HEK293 (cell line): ENCODE results near the gene CLCN1.

ENCODE experiments used
- CTCF ChIA-PET: fragments of 350-600 bp; formaldehyde crosslinking; extraction: SDS; loops from one replicate; lab custom pipeline; 2021; ENCODE audit warnings: antibody characterized with exemption; lab: Yijun Ruan, JAX
- POLR2A ChIA-PET: fragments of 300-600 bp; formaldehyde crosslinking; extraction: SDS; loops from one replicate; lab custom pipeline; 2020; ENCODE audit warnings: antibody characterized with exemption, inconsistent platforms; lab: Yijun Ruan, JAX
- H3K27ac ChIP-seq: fragments of 200-500 bp; sonication (Bioruptor generic); 2 replicates; pipeline ENCODE4 v1.5.1; 2014; ENCODE audit warnings: low read depth, low read length, control low read depth, inconsistent platforms; ENCODE audit errors: extremely low read depth
- H3K36me3 ChIP-seq, 2 experiments: fragments of 200-500 bp in 1 of 2; sonication (Bioruptor generic) in 1 of 2; 1 replicate in 1 of 2; 2 replicates in 1 of 2; pipeline ENCODE4 v1.5.1; 2014 to 2017; ENCODE audit warnings: inconsistent platforms in 2 of 2, low read length in 2 of 2; ENCODE audit not compliant: control insufficient read depth in 2 of 2, insufficient read depth in 1 of 2
- H3K4me1 ChIP-seq: fragments of 200-500 bp; sonication (Bioruptor generic); 2 replicates; pipeline ENCODE4 v1.5.1; 2014; ENCODE audit warnings: mild to moderate bottlenecking, low read length, inconsistent platforms; ENCODE audit not compliant: control insufficient read depth, insufficient read depth
- H3K4me3 ChIP-seq: 2 replicates; pipeline ENCODE4 v1.5.1; 2011; ENCODE audit warnings: low read depth, mild to moderate bottlenecking, control low read depth, low read length, moderate library complexity
- H3K9me3 ChIP-seq: fragments of 200-500 bp; sonication (Bioruptor generic); 2 replicates; pipeline ENCODE4 v1.5.1; 2014; ENCODE audit warnings: low read depth, low read length, inconsistent platforms; ENCODE audit not compliant: control insufficient read depth, insufficient read depth
- ELK4 ChIP-seq: IDR thresholded peaks from 2 replicates; pipeline ENCODE4 v1.6.1; 2011; ENCODE audit warnings: mild to moderate bottlenecking, low read depth, low read length, borderline replicate concordance
- MYNN ChIP-seq: fragments of 450-650 bp; formaldehyde crosslinking; IDR thresholded peaks from 2 replicates; pipeline ENCODE4 v1.5.1; 2016; ENCODE audit warnings: missing biosample characterization, missing genetic modification characterization, borderline replicate concordance
- SP2 ChIP-seq: fragments of 450-650 bp; formaldehyde crosslinking; IDR thresholded peaks from 2 replicates; pipeline ENCODE4 v1.5.1; 2016; ENCODE audit warnings: missing biosample characterization, missing genetic modification characterization
- ZBTB10 ChIP-seq: fragments of 450-650 bp; formaldehyde crosslinking; IDR thresholded peaks from 2 replicates; pipeline ENCODE4 v1.5.1; 2016; ENCODE audit warnings: missing biosample characterization, missing genetic modification characterization
- ZBTB20 ChIP-seq: fragments of 450-650 bp; formaldehyde crosslinking; IDR thresholded peaks from 2 replicates; pipeline ENCODE4 v1.5.1; 2016; ENCODE audit warnings: missing biosample characterization, missing genetic modification characterization
- ZNF140 ChIP-seq: fragments of 450-650 bp; formaldehyde crosslinking; IDR thresholded peaks from 2 replicates; pipeline ENCODE4 v1.5.1; 2016; ENCODE audit warnings: missing biosample characterization, missing genetic modification characterization
- ZNF175 ChIP-seq: fragments of 450-650 bp; formaldehyde crosslinking; IDR thresholded peaks from 2 replicates; pipeline ENCODE4 v1.5.1; 2016; ENCODE audit warnings: missing biosample characterization, missing genetic modification characterization
- ZNF221 ChIP-seq: fragments of 450-650 bp; formaldehyde crosslinking; IDR thresholded peaks from 2 replicates; pipeline ENCODE4 v1.5.1; 2017; ENCODE audit warnings: missing biosample characterization, missing genetic modification characterization, borderline replicate concordance
- ZNF280D ChIP-seq: fragments of 450-650 bp; formaldehyde crosslinking; IDR thresholded peaks from 2 replicates; pipeline ENCODE4 v1.5.1; 2016; ENCODE audit warnings: missing biosample characterization, missing genetic modification characterization
- ZNF302 ChIP-seq: fragments of 450-650 bp; formaldehyde crosslinking; IDR thresholded peaks from 2 replicates; pipeline ENCODE4 v1.5.1; 2016; ENCODE audit warnings: missing biosample characterization, missing genetic modification characterization, low read depth
- ZNF362 ChIP-seq: fragments of 450-650 bp; formaldehyde crosslinking; IDR thresholded peaks from 2 replicates; pipeline ENCODE4 v1.5.1; 2016; ENCODE audit warnings: missing biosample characterization, missing genetic modification characterization
- ZNF449 ChIP-seq: fragments of 450-650 bp; formaldehyde crosslinking; IDR thresholded peaks from 2 replicates; pipeline ENCODE4 v1.5.1; 2017; ENCODE audit warnings: missing biosample characterization, mild to moderate bottlenecking, missing genetic modification characterization, moderate library complexity
- ZNF518A ChIP-seq: fragments of 450-650 bp; formaldehyde crosslinking; conservative IDR thresholded peaks from 2 replicates; pipeline ENCODE4 v1.5.1; 2016; ENCODE audit warnings: low read depth, missing biosample characterization, missing genetic modification characterization
- ZNF560 ChIP-seq: fragments of 450-650 bp; formaldehyde crosslinking; IDR thresholded peaks from 2 replicates; pipeline ENCODE4 v1.5.1; 2017; ENCODE audit warnings: missing biosample characterization, missing genetic modification characterization, borderline replicate concordance
- ZNF596 ChIP-seq: fragments of 450-650 bp; IDR thresholded peaks from 2 replicates; pipeline ENCODE4 v1.5.0; 2018; ENCODE audit warnings: missing biosample characterization, mild to moderate bottlenecking, missing genetic modification characterization, moderate library complexity
- ZNF639 ChIP-seq: fragments of 450-650 bp; formaldehyde crosslinking; IDR thresholded peaks from 2 replicates; pipeline ENCODE4 v1.5.1; 2016; ENCODE audit warnings: missing biosample characterization, missing genetic modification characterization
- ZNF654 ChIP-seq: fragments of 450-650 bp; formaldehyde crosslinking; IDR thresholded peaks from 2 replicates; pipeline ENCODE4 v1.5.1; 2016; ENCODE audit warnings: low read depth, missing biosample characterization, missing genetic modification characterization
- ZNF704 ChIP-seq: fragments of 450-650 bp; formaldehyde crosslinking; IDR thresholded peaks from 2 replicates; pipeline ENCODE4 v1.5.1; 2016; ENCODE audit warnings: missing biosample characterization, missing genetic modification characterization

Gene CLCN1

GRCh38 chr7:143296686-143297085 lies 19.2 kb upstream of the CLCN1 start (continued):
- no peak for TF ChIP-seq ZNF449
- no peak for TF ChIP-seq ZNF362 (tag by site-specific recombination)
- TF ChIP-seq ZNF140 (tag by site-specific recombination): no peak
- no peak for TF ChIP-seq ZNF518A (tag by site-specific recombination)
- TF ChIP-seq ZNF560 (tag by site-specific recombination): no peak
- TF ChIP-seq ZNF302 (tag by site-specific recombination): no peak
- TF ChIP-seq, all 188 proteins: peak for 0

- H3K4me1 ChIP-seq: no peaks in the 10 kb centered on the region
- no peak overlapping the region for H3K4me3 ChIP-seq
- ChIA-PET POLR2A (interaction anchor here (0.6 to 1.2 kb wide), 4 partner anchors 9 to 81 kb away, joined by 3 to 10 read pairs (median 4); partner anchors contain the start of gene CASP2), CTCF (interaction anchor here (0.6 to 3.3 kb wide), 34 partner anchors 10 to 331 kb away, joined by 3 to 49 read pairs (median 4); partner anchors contain the start of genes CASP2, CLCN1 and GSTK1)
- H3K27ac ChIP-seq: no peak overlapping the region
- H3K36me3 ChIP-seq: peaks cover 25 to 94% of the 10 kb centered on the region in 2 experiments
- no peaks in the 10 kb centered on the region for H3K9me3 ChIP-seq
- no peak for TF ChIP-seq ZBTB20
- TF ChIP-seq MYNN: no peak
- TF ChIP-seq ZNF221 (tag by site-specific recombination): no peak
- no peak for TF ChIP-seq SP2 (tag by site-specific recombination)
- TF ChIP-seq ZBTB10: no peak
- no peak for TF ChIP-seq ZNF596 (tag by site-specific recombination)
- TF ChIP-seq ZNF654 (tag by site-specific recombination): no peak
- TF ChIP-seq ZNF639 (tag by site-specific recombination): no peak
- no peak for TF ChIP-seq ELK4
- TF ChIP-seq ZNF175 (tag by site-specific recombination): no peak
- TF ChIP-seq ZNF704: no peak
- no peak for TF ChIP-seq ZNF280D (tag by site-specific recombination)
Observed at GRCh38 chr7:143299346-143299745, 16.6 kb upstream of the CLCN1 start.
